Activated CD4-positive, alpha-beta T cell treated with anti-CD3 and anti-CD28 coated beads, Interleukin-2, amount 50 U/mL, for 16 hours (primary cell): ENCODE measurements around the gene RPS6KL1.
A peak's percentile ranks its signal among the peaks of the same experiment; 100 is the strongest.

Source experiments
- DNase-seq: peaks from one replicate; pipeline ENCODE4 v3.0.0-alpha.2; 2020

The RPS6KL1 gene

DNA sequence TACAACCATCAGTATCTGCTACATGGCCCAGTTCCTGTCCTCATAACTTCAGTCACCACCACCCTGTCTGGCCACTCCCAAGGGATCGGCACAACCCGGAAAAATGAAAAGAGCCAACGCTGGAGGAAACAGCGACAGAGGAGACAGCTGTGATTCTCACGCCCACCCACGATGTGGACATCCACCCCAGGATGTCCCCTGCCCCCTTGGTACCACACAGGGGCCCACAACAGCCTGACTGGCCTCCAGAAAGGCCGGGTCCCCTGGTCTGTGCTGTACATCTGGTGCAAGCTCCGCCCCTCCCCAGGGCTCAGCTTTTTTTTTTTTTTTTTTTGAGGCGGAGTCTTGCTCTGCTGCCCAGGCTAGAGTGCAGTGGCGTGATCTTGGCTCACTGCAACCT is 12.5 kb downstream of the RPS6KL1 start:
- no peak for DNase-seq

DNA sequence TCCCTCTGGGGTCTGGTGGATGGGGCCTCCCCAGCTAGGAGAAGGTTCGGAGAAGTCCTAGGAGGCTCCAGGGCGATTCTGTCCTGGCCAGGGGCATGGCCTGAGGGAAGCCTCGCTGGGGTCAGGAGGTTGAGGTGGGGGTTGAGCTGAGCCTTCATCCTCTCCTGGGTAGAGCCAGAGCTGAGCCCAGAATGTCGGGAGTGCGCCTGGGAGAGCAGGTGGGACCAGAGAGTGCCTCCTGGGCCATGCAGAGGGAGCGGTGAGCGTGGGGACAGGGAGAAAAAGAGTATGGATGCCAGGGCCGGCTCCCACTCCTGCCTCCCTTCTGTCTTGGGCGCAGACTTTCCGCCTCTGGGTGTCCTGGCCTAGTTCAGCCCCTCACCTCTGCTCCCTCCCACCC is 13.1 kb downstream of the RPS6KL1 start:
- no peak for DNase-seq

DNA sequence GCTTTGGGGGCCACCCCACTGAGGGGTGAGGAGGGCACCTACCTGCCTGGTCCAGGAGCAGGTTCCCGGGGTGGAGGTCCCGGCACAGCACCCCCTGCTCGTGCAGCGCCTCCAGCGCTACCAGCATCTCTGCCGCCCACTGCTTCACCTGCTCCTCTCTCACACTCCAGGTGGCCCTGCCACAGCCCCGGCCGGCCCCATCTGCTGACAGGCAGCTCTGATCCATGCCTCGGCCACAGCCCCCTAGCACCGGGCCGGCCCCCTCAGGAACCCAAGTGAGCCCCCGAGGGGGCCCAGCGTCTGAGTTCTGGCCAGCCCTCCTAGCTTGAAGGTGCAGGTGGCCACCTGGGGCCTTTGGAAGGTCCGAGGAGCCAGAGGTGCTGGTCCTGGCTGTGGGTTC is 13.6 kb downstream of the RPS6KL1 start:
- DNase-seq, result no peak

DNA sequence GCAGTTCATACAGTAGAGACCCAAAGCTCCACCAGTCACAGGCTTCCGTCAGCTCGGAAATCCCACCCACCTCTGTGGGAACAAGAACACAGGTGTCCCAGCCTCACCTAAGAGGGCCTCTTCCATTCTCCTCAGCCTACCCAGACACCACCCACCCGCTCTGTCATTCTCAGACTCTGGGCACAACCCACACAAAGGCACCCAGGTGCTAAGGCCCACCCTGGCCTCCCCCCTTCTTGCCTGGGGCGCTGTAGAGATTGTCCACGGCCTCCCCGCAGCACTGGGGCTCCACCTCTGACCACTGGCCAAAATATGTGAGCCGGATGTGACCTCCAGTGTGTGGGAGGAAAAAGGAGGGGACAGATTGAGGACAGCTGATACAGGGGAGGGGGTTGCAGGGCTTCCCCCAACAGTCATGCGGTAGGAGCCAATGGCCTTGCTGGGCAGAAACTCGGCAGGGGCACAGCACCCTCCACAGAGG is 14.2 kb downstream of the RPS6KL1 start:
- DNase-seq, result no peak

DNA sequence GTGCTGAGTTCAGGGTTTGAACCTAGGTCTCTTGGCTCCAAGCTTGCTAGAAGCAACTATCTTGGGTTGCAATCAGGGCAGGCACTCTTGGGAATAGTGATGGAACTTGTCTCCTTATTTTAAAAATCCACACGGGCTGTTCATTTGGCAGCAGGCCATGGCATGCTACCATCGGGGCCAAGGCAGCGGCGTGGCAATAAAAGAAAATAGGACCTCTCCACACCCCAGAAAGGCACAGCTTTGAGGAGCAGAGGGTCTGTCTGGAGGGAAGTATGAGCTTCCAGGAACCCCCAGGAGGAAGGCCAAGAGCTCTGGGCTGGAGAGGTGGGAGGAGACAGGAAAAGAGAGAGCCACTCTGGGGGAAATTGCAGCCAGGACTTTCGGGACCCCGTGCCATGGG is 15.3 kb downstream of the RPS6KL1 start:
- DNase-seq, result no peak

DNA sequence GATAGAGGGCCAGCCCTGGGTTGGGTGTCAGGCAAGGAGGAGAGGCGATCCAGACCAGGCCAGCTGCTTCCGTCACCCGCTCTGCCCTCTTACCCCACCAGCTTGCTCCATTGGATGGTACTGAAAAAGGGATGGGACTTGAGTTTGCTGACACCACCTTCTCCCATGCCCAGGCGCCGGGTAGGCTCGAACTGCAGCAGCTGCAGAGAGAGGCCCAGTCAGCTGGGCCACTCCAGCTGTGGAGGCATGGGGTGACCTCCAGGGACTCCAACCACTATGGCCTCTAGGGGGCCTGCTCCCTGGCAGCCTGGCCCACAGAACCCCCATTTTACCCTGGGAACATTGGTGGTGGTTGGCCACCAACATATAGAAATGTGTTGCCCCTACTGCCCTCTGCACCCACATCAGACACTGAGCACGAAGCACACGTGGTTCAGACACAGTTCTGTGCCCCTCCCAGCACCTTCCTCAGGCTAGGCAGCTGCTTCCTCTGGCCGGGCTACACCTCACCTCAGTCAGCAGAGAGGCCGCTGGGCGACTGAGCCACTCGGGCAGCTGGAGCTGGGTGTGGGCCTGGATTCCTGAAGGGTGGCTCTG is 16.0 kb downstream of the RPS6KL1 start:
- no peak for DNase-seq

DNA sequence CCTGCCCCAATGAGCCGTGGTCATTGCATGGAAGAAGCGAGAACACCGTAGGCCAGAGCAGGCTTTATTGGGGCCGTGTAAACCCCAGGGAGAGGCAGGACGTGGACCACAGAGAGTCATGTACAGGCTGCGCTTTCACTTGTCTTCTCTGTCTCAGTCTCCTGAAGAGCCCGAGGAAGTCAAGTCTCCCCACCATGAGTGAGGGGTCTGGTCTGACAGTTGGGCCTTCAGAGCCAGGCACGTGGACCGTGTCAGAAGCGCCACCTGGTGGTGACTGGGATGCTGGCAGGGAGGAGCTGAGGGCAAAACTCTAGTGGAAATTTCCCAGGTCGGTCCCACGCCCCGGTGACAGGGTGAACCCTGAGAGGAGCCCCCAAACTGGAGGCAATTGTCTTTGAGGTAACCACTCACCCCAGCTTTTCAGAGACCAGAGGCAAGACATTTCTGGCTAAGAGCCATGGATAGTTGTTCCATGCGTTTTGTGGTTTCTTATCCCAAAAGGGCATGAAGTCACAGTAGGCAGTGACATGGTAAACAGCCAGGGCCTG is 17.4 kb downstream of the RPS6KL1 start:
- DNase-seq, result peak; percentile 68

DNA sequence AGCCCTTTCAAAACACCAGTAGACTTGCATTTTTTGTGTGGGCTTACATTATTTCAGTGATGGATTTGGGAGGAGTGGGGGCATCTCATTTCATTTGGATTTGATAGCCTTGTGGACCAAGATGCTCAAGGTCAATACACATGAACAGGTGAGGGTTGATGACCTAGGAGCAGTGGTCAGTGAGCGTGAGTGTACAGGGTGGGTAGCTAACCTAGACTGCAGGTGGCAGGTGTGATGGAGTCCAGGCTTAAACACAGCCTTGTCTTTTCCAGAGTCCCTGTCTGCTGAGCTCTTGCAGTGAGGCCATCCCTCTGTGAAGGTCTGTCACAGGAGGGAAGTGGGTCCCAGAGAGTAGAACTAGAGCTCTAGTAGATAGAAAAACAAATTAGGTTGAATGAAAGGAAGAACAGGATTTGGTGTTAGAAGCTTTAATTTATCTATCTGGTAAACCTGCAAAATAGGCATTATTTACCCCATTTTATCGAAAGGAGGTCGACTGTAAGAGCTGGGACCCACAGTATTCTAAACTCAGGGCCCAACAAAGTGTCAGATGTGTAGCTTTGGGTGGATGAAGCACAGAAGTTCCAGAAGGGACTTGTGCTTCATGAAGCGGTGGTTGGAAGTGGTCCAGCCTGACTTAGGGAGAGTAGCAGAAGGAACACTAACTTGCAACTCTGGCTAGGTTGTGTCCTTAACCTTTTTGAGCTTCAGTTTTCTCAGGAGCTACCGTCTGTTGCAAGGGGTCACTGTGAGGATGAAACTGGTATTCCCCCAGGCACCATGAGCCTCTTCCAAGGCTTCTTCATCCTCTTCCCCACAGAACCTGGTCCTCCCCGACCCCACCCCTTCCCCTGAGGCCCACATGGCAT is 18.2 kb downstream of the RPS6KL1 start:
- DNase-seq, result no peak

DNA sequence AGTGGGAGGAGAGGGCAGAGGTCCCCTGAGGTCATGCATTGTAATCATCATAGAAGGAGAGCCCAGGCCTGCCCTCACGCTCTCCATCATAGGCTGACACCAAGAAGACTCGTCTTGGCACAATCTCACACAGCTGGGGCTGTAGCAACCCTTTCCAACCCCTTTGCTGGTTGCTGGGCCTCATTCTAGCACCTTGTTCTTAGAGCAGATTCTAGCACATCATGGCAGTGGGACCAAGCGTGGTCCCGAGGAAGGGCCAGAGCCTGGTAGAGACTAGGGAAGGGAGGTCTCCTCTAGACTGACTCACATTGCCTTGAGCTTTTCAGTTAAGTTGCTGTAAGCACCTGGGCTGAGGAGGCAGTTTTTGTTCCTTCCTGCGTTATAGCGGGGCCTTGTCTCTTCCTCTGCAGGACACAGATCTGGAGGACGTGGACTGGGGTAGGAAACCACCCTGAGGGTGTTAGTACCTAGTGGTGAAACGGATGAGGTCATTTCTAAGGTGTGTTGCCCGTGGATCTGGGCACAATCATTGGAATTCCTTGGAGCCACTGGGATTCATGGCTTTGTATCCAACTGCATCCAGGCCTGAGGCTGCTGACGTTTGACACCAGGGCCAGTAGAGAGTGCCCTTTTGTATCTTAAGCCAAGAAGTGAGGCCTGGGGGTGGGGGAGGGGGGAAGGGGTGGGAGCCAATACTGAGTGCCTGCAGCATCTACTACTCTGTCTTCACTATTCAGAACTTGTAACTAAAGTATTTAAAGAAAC is 19.9 kb downstream of the RPS6KL1 start:
- DNase-seq, result no peak

DNA sequence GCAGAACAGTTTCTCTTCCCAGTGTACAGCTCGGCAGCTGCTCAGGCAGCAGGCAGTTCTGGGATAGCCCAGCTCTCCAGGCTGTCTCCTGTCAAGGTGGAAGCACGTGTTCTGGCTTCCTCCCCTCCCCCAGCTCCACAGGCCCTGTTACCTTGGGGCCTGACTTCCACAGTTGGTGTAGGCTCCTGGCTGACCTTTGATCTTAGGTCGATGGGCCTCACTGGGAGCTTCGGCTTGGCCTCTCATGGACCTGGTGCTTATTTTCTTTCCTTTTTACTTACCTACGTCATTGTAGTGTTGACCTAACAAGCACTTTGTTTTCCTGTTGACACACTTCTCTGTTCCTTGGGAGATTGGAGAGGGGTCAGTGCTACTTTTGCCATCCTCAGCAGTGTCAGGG is 24.4 kb downstream of the RPS6KL1 start:
- DNase-seq, result no peak

DNA sequence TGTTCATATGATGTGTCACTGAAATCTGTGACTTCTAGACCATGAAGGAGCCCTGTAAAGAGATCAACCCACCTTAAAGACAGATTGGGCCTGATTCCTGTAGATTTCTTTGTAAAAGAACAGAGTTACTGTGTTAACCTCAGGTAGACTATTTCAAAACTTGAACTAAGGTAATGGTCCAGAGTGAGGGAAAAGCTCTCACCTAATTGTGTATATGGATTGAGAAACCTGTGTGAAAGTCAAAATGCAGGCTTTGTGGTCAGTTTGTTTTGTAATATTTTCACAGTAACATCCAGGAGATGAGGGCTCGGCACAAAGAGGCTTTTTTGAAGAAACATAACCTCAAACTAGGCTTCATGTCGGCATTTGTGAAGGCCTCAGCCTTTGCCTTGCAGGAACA is 25.0 kb downstream of the RPS6KL1 start:
- no peak for DNase-seq

DNA sequence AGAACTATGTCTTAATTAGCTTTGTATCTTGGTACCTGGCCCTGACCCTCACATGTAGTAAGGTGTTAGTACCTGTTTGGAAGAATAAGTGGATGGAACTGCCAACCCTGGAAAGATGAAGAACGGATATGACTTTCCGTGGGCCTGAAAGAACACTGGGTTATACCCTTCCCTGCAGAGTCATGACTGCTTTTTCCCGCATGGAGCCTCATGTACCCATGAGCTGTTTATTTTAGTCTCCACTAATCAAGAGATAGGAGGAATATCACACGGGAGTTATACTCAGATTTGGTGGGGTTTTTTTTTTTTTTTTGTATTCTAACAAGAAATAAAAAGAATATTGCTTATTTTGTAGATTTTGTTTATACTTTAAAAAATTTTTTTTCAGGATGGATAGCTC is 25.4 kb downstream of the RPS6KL1 start:
- DNase-seq, result no peak

DNA sequence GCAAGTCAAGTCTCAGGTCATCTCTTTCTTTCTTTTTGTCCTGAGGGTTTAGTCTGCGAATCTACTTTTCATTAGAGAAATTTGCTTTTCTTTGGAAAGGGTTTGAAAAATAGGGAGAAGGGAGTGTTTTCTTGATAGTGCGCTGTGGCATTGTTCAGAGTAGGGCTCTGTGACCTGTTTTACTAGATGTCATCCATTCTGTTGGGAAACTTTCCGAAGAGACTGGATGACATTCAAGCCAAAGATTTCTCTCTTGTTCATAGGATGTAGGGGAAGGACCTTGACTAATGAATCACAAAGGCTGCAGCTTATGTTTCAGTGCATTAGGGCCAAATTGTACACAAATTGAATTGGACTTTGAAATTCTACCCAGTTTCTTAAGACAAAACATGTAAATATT is 26.7 kb downstream of the RPS6KL1 start:
- no peak for DNase-seq

DNA sequence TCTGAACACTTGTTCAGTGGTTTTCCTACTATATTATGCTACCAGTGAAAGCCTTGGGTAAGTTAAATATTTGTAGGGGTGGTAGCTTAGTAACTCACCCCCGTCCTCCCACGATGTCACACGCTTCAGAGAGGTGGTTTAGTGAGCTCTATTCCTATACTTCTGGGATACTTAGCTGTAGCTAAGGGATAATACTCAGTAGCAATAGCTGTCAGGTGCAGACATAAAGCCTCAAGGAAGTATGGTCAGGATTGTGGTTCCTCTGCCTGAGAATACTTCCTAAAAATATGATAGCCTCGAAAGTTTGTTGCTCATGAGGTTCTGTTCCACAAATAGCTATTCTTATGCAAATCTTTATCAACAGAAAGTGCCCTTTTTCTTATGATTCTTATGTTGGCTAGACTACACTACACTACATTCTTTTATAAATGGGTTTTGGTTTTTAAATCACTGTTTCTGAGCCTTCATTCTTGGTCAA is 29.4 kb downstream of the RPS6KL1 start:
- no peak for DNase-seq

DNA sequence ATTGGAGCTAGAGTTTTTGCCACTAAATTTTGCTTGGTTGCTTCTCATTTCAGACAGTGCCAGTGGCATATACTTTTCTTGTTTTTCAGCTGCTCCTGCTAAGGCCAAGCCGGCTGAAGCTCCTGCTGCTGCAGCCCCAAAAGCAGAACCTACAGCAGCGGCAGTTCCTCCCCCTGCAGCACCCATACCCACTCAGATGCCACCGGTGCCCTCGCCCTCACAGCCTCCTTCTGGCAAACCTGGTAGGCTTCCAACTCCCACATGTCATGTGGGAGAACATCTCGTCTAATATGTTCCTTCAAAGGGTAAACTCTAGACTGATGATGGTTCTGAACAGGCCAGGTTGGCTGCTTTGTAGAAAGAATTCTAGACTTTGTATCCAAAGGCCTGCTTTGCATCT is 30.3 kb downstream of the RPS6KL1 start:
- no peak for DNase-seq

DNA sequence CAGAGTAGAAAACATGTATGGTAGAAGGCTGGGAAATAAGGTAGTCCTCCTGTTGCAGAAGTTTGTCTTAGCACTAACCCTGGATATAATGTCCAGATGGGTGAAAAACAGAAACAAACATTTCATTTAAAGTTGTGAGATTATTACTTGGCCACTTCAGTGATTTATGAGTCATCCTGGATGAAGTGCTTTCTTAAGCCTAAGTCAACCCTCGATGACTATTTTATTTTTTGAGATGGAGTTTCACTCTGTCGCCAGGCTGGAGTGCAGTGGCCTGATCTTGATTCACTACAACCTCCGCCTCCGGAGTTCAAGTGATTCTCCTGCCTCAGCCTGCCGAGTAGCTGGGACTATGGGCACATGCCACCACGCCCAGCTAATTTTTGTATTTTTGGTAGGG is 31.2 kb downstream of the RPS6KL1 start:
- DNase-seq, result no peak

DNA sequence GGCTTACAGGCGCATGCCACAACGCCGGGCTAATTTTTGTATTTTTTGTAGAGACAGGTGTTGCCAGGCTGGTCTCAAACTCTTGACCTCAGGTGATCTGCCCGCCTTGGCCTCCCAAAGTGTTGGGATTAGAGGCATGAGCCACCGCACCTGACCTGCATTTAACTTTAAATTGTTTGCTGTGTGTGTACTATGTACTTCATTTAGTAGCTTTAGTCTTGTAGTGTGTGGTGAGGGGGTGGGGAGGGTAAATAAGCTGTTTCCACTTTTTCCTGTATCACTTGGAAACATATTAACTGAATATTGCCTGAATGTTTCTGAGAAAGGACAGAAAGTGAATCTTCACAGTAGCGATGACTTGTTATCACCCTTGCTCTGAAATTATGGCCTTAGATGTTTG is 32.8 kb downstream of the RPS6KL1 start:
- no peak for DNase-seq

DNA sequence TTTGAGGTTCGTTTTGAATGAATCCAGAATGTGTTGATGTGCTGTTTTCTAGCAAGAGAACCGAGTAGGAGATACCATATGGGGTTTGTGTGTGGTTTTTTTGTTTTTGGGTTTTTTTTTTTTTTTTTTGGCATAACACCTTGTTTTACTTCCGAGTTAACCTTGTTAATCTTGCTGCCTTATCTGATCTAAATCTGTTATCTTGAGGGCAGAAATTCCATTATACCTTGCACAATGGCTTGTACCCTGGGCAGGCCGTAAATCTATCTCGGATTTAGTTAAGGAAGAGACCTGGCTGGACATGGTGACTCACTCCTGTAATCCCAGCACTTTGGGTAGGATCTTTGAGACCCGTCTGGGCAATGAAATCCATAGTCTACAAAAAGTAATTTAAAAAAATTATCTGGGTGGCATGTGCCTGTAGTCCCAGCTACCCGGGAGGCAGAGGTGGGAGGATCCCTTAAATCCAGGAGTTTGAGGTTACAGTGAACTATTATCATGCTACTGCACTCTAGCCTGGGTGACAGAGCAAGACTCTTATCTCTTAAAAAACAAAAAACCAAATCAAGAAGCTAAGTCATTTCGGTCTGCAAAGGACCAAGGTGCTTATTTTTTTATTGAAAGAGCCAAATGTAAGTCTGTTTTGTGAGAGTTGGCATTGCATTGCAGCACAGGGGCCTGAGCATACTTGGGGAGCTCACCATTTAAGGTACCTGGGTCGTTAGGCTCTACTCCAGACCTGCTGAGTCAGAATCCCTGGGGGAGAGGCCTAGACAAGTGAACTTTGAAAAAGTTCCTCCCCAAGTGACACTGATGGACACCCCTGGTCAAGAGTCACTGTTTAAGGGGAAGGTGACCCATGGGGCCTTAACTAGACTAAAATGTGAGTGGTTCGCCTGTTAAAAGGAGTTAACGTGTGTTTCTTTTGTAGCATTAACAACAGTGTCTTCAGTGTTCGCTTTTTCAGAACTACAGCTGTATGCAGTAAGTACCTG is 34.6 kb downstream of the RPS6KL1 start:
- DNase-seq, result no peak

DNA sequence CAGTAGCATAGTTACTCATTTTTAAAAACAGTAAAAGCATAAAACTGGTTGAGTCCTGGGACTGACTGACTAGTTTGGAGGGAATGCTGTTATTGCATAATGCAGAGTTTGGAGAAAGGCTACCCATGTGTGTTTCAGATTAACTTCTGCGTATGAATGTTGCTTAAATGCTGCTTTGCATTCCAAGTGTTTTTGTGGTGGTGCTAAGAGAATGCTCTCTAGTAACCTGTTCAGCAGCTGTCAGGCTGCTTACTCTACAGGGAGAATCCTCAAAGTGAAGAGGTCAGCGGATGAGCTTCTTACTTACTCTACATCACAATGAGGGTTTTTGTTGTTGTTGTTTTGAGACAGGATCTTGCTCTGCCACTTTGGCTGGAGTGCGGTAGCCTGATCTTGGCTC is 37.1 kb downstream of the RPS6KL1 start:
- no peak for DNase-seq

DNA sequence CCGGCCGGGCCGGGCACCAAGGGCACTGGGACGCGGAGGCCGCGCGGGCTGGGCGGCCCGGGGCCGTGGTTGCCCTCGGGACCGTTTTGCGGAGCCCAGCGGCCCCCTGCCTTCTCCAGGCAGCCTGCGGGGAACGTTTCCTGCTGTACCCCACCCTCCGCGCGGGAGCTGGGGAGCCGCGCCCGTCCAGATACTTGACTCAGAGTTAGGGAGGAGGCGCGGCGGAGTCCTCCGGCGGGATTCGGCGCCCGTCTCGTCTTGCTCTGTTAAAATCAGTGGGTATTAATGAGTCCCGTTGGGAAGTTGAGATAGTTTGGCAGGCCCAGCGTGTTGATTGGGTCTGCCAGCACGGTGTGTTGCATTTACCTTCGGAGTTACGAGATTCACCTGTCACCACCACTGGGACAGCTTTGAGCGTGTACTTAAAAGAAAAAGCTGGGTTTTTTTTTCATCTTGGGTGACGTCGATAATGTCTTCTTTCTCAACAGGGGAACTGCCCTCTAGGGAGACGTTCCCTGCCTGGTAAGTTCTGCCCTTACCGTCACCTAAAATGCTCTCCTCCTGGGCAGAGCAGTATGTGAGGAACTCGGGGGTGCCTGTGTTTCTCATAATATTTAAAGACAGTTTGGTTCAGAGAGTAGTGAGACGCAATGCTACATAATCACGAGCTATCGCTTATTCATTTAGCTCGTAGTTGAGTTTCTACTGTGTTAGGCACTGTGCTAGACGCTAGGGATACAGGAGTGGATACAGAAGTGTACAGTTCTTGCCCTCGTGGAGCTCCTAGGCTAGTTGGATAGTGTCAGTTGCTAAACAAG is 40.7 kb downstream of the RPS6KL1 start:
- DNase-seq, result peak; percentile 41

DNA sequence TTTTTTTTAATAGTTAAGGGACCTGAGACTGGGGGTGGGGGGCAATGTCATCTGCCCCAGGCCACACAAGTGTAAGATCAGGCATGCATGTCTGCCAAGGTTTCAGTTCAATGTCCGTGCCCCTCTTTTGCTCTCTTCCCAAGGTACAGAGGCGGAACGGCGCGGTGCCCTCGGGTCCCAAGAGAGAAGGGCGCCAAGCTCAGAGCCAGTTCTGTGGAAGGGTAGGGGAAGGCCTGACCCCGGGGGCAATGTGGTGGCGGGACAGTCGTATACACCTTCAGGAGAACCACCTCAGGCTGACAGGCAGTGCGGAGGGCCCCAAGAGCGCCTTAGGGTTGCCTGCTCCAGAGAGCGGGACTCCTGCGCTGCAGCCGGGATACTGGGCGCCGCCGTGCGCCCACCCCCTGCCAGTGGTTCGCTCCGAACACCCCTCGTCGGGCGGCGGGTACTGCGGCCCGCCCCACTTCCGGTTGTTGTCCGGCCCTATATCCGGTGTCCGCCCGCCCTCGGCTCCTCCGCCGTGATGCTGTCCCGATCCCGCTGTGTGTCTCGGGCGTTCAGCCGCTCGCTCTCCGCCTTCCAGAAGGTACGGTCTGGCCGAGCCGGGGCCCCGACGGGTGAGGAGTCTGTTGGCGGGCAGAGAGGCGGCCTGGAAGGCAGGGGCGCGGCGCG is 41.5 kb downstream of the RPS6KL1 start, which contains the start of gene DLST:
Gene DLST (plus strand): TSS at position 486 of the 672 bp plus-strand sequence. CDS start 38 bp downstream, at position 524.
- peak; percentile 89 for DNase-seq
